Type B pancreatic cell (in vitro differentiated cells): ENCODE data around the gene PHC2. TPM values are rescaled to one million over a fixed set of nuclear protein-coding genes. Genes with fewer than 3 reads are reported as not detected.

ENCODE experiments used
- DNase-seq: peaks from one replicate; pipeline ENCODE4 v3.0.0; 2021; ENCODE audit warnings: mixed read lengths; ENCODE audit not compliant: unreplicated experiment; ENCODE audit errors: extremely low spot score
- H3K27ac Mint-ChIP-seq: 2 replicates; pipeline ENCODE4 v1.8.0; 2021; ENCODE audit warnings: mild to moderate bottlenecking, mixed read lengths
- H3K27me3 Mint-ChIP-seq: 2 replicates; pipeline ENCODE4 v1.8.0; 2021; ENCODE audit warnings: mixed read lengths
- H3K36me3 Mint-ChIP-seq: 2 replicates; pipeline ENCODE4 v1.8.0; 2021; ENCODE audit warnings: mixed read lengths
- H3K4me1 Mint-ChIP-seq: one replicate; pipeline ENCODE4 v1.8.0; 2021; ENCODE audit warnings: mixed read lengths; ENCODE audit not compliant: unreplicated experiment
- H3K4me3 Mint-ChIP-seq: 2 replicates; pipeline ENCODE4 v1.8.0; 2021; ENCODE audit warnings: mild to moderate bottlenecking, mixed read lengths
- H3K9me3 Mint-ChIP-seq: 2 replicates; pipeline ENCODE4 v1.8.0; 2021; ENCODE audit warnings: mixed read lengths
- total RNA-seq: library from RNA; stranded (reverse); gene quantifications from 2 replicates; pipeline ENCODE4 v1.2.1, GENCODE V29; 2021; ENCODE audit warnings: low replicate concordance
- TF ChIP-seq, protein P1 (sequence below): fragments of 200-600 bp; sonication (generic); conservative IDR thresholded peaks from 2 replicates; pipeline ENCODE4 v1.5.0; 2021; ENCODE audit warnings: antibody characterized with exemption, mild to moderate bottlenecking

PHC2 gene
- total RNA-seq, 1 donor from 2014 or later = 106 TPM

DNA sequence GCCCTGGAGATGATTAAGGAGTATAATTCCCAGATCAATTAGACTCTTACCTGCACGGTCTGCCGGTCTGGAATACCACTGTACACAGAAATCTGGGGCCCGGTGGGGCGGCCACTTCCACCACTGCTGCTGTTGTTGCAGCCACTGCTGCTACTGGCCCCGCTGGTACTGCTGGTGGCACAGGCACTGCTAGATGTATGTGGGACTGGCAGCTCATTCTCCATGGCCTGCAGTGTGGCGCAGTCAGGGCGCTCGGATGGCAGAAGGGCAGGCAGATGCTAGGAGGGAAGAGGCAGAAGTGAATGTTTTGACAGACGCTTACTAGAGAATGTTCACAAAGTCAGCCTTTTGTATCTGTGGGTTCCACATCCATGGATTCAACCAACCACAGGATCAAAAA, 55.6 kb downstream of the PHC2 start:
- H3K4me3 Mint-ChIP-seq = no peak overlapping the region
- peaks cover 24% of the 10 kb centered on the region for H3K4me1 Mint-ChIP-seq
- H3K27me3 Mint-ChIP-seq = no peaks in the 10 kb centered on the region
- TF ChIP-seq, protein P1, sequence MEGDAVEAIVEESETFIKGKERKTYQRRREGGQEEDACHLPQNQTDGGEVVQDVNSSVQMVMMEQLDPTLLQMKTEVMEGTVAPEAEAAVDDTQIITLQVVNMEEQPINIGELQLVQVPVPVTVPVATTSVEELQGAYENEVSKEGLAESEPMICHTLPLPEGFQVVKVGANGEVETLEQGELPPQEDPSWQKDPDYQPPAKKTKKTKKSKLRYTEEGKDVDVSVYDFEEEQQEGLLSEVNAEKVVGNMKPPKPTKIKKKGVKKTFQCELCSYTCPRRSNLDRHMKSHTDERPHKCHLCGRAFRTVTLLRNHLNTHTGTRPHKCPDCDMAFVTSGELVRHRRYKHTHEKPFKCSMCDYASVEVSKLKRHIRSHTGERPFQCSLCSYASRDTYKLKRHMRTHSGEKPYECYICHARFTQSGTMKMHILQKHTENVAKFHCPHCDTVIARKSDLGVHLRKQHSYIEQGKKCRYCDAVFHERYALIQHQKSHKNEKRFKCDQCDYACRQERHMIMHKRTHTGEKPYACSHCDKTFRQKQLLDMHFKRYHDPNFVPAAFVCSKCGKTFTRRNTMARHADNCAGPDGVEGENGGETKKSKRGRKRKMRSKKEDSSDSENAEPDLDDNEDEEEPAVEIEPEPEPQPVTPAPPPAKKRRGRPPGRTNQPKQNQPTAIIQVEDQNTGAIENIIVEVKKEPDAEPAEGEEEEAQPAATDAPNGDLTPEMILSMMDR = no peak
- peaks cover 15% of the 10 kb centered on the region for H3K36me3 Mint-ChIP-seq
- DNase-seq = no peak
- H3K27ac Mint-ChIP-seq = no peak overlapping the region
- H3K9me3 Mint-ChIP-seq = no peaks in the 10 kb centered on the region

DNA sequence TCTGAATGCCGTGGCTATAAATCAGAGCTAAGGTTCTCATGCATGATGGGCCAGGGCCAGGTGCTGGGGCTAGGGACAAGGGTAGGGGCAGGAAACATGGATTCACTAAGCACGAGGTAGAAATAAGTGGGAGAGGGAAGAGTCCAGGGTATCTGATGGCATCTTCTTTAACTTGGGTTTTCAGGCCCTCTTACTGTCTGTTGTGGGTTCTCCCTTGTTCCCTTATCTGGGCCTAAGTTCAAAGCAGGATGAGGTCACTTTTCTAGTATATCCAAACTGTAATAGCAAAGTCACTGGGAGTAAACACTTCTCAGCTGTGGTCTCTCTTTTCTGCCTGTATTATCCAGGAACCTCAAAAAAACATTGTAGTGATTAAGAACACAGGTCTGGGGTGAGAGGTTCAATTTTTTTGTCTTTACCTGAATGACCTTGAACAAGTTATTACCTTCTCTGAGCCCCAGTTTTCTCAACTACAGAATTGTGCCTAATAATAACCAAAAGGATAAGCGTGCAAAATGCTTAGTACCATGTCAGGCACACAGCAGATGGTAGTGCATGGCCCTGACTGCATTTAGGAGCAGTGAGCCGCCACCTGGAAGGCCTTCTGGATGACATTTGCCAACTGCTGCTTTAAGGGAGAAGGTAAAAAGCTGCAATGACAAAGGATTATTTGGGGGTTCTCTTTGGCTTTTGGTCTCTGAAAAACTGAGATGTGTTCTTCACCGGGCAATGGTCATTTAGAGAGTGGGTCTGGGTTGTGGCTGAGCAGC, 56.4 kb downstream of the PHC2 start:
- peaks cover 16% of the 10 kb centered on the region for H3K4me1 Mint-ChIP-seq
- DNase-seq = no peak
- TF ChIP-seq, protein P1 = no peak
- no peaks in the 10 kb centered on the region for H3K27me3 Mint-ChIP-seq
- H3K36me3 Mint-ChIP-seq = peaks cover 15% of the 10 kb centered on the region
- H3K27ac Mint-ChIP-seq = no peak overlapping the region
- no peak overlapping the region for H3K4me3 Mint-ChIP-seq
- H3K9me3 Mint-ChIP-seq = no peaks in the 10 kb centered on the region

DNA sequence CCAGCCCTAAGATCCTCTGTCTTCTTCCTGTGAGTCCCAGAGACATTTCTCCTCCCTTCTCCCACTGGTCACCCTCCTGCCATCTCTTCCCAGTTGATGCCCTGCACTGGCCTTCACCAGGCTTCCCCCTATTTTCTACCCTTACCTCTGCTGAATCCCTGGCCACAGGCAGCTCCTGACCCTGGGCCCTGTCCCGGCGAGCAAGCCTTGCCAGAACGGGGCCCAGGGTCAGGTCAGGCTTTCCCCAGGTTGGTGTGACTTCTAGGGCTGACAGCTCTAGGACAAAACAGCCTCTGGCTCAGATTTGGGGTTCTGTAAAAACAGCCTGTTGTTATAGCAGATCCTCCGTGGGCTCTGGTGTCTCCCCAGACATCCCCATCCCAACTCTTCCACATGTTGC, 57.3 kb downstream of the PHC2 start:
- H3K27me3 Mint-ChIP-seq = no peaks in the 10 kb centered on the region
- DNase-seq = no peak
- TF ChIP-seq, protein P1 = no peak
- H3K36me3 Mint-ChIP-seq = peaks cover 15% of the 10 kb centered on the region
- peak overlapping the region; percentile 20 for H3K27ac Mint-ChIP-seq
- peaks cover 13% of the 10 kb centered on the region for H3K4me1 Mint-ChIP-seq
- no peak overlapping the region for H3K4me3 Mint-ChIP-seq
- H3K9me3 Mint-ChIP-seq = no peaks in the 10 kb centered on the region

DNA sequence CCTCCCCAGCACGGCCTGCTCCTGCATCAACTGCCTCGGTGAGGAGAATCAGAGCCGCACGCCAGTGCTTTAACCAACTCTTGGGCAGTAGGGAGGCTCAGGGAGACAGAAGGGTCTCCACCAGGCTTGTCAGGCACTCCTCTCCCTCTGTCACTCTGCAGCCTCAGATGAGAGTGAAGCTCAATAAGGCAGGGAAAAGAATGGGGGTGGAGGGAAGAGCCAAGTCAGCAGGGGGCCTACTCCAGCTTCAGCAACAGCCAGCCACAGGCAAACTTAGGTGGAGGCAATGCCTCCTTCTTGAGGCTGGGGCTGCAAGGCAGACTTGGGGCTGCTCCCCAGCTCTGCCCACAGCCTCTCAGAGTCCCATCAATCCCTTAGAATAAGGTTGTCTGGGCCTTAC, 58.2 kb downstream of the PHC2 start:
- Mint-ChIP-seq H3K4me1 (peaks cover 8% of the 10 kb centered on the region), H3K27me3 (no peaks in the 10 kb centered on the region), H3K9me3 (no peaks in the 10 kb centered on the region), H3K27ac (no peak overlapping the region), H3K36me3 (peaks cover 15% of the 10 kb centered on the region), H3K4me3 (no peak overlapping the region)
- TF ChIP-seq, protein P1 = no peak
- no peak for DNase-seq

DNA sequence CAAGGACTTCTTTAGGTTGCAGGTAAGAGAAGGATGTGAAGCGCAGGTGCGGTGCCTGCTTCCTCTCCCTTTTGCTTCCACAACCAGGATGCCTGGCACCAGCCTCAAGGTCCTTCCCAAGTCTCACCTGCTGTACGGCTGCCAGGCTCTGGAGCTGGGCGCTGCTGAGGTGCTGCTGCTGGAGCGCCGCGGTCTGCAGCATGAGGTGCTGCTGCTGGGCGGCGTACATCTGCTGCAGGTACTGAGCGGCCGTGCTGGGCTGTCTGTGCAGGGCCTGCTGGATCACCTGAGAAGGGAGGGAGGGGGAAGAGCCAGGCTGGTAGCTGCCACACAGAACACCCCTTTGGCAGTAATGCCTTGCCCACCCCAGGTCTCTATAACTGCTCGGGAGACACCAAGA, 58.7 kb downstream of the PHC2 start:
- no peaks in the 10 kb centered on the region for H3K9me3 Mint-ChIP-seq
- DNase-seq = no peak
- H3K27ac Mint-ChIP-seq = no peak overlapping the region
- no peaks in the 10 kb centered on the region for H3K27me3 Mint-ChIP-seq
- H3K4me1 Mint-ChIP-seq = peaks cover 9% of the 10 kb centered on the region
- TF ChIP-seq, protein P1 = no peak
- H3K36me3 Mint-ChIP-seq = peaks cover 15% of the 10 kb centered on the region
- no peak overlapping the region for H3K4me3 Mint-ChIP-seq
